HEK293T (cell line): ENCODE data around the gene ABCC8.

Experiments used
- CTCF ChIA-PET: fragments of 350-600 bp; formaldehyde crosslinking; extraction: SDS; loops from one replicate; lab custom pipeline; 2021; ENCODE audit warnings: antibody characterized with exemption, inconsistent platforms; lab: Yijun Ruan, JAX
- POLR2A ChIA-PET: fragments of 350-600 bp; formaldehyde crosslinking; extraction: SDS; loops from one replicate; lab custom pipeline; 2020; ENCODE audit warnings: antibody characterized with exemption, inconsistent platforms; lab: Yijun Ruan, JAX
- DNase-seq: peaks from one replicate; pipeline ENCODE4 v3.0.0; 2012; ENCODE audit warnings: mixed read lengths; ENCODE audit errors: extremely low spot score
- ARNT ChIP-seq: fragments of 450-650 bp; IDR thresholded peaks from 2 replicates; pipeline ENCODE4 v1.6.1; 2017; ENCODE audit warnings: mild to moderate bottlenecking
- BHLHE40 ChIP-seq: fragments of 450-650 bp; IDR thresholded peaks from 2 replicates; pipeline ENCODE4 v1.6.1; 2016; ENCODE audit warnings: mild to moderate bottlenecking, moderate library complexity, borderline replicate concordance
- CTBP1 ChIP-seq: fragments of 450-650 bp; IDR thresholded peaks from 2 replicates; pipeline ENCODE4 v1.6.1; 2016; ENCODE audit warnings: borderline replicate concordance
- FOXA1 ChIP-seq: fragments of 450-650 bp; IDR thresholded peaks from 2 replicates; pipeline ENCODE4 v1.6.1; 2016; ENCODE audit warnings: mild to moderate bottlenecking
- FOXK2 ChIP-seq: fragments of 450-650 bp; IDR thresholded peaks from 2 replicates; pipeline ENCODE4 v1.6.1; 2016; ENCODE audit warnings: mild to moderate bottlenecking
- FOXM1 ChIP-seq: fragments of 450-650 bp; IDR thresholded peaks from 2 replicates; pipeline ENCODE4 v1.6.1; 2017; ENCODE audit warnings: mild to moderate bottlenecking, borderline replicate concordance
- HDGF ChIP-seq: fragments of 450-650 bp; IDR thresholded peaks from 2 replicates; pipeline ENCODE4 v1.6.1; 2017; ENCODE audit warnings: antibody characterized with exemption, borderline replicate concordance
- L3MBTL2 ChIP-seq: fragments of 450-650 bp; conservative IDR thresholded peaks from 2 replicates; pipeline ENCODE4 v1.6.1; 2016; ENCODE audit warnings: mild to moderate bottlenecking
- LEF1 ChIP-seq: fragments of 450-650 bp; IDR thresholded peaks from 2 replicates; pipeline ENCODE4 v1.6.1; 2017; ENCODE audit warnings: mild to moderate bottlenecking, borderline replicate concordance
- NFRKB ChIP-seq: fragments of 450-650 bp; IDR thresholded peaks from 2 replicates; pipeline ENCODE4 v1.6.1; 2016; ENCODE audit warnings: mild to moderate bottlenecking, moderate library complexity
- SP1 ChIP-seq: fragments of 450-650 bp; IDR thresholded peaks from 2 replicates; pipeline ENCODE4 v1.6.1; 2017
- SUZ12 ChIP-seq: fragments of 450-650 bp; IDR thresholded peaks from 2 replicates; pipeline ENCODE4 v1.6.1; 2016; ENCODE audit warnings: mild to moderate bottlenecking
- TARDBP ChIP-seq: fragments of 450-650 bp; IDR thresholded peaks from 2 replicates; pipeline ENCODE4 v1.6.1; 2016
- ZNF384 ChIP-seq: fragments of 450-650 bp; IDR thresholded peaks from 2 replicates; pipeline ENCODE4 v1.6.1; 2016
- TF ChIP-seq, protein P1 (sequence below): fragments of 450-650 bp; IDR thresholded peaks from 2 replicates; pipeline ENCODE4 v1.6.1; 2016

Gene ABCC8

DNA sequence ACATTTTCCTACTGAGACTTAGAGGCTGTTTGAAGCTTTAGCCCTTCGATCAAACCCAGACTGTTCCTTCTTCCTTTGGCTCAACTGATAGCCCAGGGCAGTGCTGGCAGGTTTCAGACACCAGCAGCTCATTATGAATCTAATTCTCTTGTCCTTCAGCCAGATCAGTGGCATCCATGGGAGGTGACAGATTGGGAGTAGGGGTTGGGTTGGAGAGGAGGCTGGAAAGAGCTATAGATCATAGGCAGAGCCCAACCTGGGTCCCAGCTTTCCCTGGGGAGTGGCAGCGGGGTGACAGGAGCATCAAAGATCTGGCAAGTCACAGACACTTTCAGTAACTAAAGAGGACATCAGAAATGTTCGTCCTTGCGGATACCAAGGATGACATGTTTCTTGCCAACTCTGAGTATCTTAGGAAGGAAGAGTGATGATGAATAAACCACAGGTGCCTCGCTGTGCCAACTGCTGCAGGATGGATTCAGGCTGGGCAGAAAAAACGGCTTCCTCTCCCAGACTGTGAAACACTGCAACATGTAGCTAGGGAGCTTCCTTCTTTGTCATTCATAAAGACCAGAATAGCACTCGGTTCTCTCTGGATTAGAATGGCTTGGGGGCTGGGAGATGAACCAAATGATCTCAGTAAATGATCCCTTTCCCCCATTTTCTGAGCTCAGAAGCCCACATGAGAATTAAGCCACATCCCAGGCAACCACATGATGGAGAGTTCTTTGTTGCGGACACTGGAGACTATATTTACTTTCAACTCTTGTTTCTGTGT is 19.1 kb downstream of the ABCC8 start:
- CTCF ChIA-PET, result no interaction called here
- TF ChIP-seq, protein P1, sequence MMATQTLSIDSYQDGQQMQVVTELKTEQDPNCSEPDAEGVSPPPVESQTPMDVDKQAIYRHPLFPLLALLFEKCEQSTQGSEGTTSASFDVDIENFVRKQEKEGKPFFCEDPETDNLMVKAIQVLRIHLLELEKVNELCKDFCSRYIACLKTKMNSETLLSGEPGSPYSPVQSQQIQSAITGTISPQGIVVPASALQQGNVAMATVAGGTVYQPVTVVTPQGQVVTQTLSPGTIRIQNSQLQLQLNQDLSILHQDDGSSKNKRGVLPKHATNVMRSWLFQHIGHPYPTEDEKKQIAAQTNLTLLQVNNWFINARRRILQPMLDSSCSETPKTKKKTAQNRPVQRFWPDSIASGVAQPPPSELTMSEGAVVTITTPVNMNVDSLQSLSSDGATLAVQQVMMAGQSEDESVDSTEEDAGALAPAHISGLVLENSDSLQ, result no peak
- TF ChIP-seq LEF1 (no peak), L3MBTL2 (no peak), HDGF (no peak), NFRKB (no peak), ZNF384 (no peak), ARNT (no peak), FOXM1 (no peak), SUZ12 (no peak), FOXK2 (no peak)
- POLR2A ChIA-PET, result no interaction called here
- no peak for DNase-seq

DNA sequence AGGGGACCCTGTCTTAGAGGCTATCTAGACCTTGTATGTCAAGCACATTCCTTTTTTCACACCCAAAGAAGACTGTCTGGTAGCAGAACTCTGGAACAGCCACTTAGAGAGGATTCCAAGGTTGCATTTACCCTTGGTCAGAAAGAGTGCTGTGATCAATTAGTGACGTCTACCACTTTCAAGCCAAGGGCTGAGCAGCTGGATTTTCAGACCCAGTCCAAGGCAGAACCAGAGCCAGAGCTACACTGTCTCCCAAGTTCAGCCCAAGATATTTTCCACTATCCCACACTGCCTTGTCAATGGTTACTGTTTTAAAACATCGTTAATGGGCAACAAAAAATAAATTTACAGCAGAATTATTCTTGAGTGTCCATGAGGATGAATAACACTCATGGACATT is 24.0 kb downstream of the ABCC8 start:
- DNase-seq, result no peak
- no peak for TF ChIP-seq ZNF384
- ChIA-PET POLR2A (no interaction called here), CTCF (no interaction called here)

DNA sequence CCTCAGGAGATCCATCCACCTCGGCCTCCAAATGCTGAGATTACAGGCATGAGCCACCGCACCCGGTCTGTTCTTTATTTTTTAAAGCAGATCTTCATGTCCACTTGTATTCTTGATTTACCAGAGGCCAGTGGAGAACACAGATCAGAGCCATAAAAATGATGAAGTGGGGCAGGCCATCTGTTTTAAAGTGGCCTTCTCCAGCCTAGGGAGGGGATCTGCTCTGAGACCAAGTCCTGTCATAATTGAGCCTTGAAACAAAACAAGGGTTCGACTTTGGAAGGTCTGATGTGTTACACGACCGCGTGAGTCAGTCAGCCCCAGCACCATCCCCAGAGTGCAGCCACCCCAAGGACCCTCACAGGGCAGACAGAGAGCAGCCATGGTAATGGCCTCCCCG is 27.5 kb downstream of the ABCC8 start:
- TF ChIP-seq ZNF384 (no peak), FOXM1 (no peak), FOXK2 (no peak), SP1 (no peak), LEF1 (no peak), TARDBP (no peak), CTBP1 (no peak)
- ChIA-PET POLR2A (no interaction called here), CTCF (no interaction called here)
- no peak for DNase-seq

GRCh38 chr11:17446482-17446881 is 30.2 kb downstream of the ABCC8 start:
- TF ChIP-seq FOXK2 (no peak), FOXA1 (no peak), SUZ12 (no peak), SP1 (no peak), NFRKB (no peak), ARNT (no peak)
- CTCF ChIA-PET, result interaction anchor here (0.6 to 1.2 kb wide), 2 partner anchors 63 to 987 kb away, joined by 3 to 5 read pairs; no protein-coding TSS in a partner anchor
- POLR2A ChIA-PET, result no interaction called here
- DNase-seq, result no peak

DNA sequence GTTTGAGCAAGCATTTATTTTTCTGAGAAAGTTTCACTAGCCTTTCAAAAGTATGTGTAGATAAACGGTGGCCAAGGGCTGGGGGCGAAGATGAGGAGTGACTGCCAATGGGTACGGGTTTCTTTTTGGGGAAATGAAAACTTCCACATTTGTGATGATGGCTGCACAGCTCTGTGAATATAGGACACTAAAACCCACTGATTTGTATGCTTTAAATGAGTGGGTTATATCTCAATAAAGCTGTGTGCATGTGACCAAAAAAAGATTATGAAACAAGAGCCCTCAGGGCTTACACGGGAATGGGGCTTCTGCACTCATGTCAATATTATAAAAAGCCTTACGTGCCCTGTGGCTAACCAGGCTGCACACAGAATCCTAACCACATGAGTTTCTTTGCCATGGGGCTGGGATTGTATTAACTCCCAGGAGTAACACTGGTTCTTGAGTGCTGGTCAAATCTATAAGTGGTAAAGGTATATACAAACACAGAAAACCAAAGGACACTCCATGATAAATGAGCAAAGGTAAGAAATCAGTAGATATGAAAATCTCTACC is 31.3 kb downstream of the ABCC8 start:
- no peak for DNase-seq

DNA sequence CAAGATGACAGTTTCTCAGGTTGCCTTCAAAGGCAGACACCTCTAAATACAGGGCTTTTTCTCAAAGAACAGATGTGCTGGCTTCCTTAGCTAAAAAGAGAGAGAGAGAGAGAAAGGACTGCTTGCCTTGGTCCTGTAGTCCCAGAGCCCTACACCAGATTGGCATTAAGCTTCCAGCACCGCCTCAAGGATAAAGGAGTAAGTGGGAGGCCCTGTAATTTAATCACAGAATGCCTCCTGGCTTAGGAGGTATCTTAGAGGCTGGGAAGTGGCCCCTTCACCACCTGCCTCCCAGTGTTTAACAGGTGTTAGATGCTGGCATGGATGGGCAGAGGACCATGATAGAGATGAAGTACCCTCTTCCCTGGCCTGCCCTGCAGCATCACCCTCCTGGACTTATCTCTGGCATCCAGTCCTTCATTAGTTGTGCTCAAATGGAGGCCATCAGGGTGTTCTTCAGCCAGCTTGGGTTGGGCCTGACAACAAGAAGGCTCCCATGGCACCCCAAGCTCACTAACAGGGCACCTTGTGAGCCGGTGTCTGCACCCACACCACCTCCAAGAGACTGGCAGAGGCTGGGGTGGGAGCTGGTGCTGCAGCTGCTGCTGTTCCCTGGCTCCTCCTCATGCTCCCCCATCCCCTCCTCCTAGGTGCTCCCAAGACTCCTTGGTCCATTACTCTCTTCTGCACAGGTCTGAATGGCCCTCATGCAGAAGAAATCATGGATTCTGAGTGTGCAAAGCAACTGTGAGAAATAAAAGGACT is 32.5 kb downstream of the ABCC8 start:
- POLR2A ChIA-PET, result no interaction called here

More for the DNA sequence above, 31.3 kb downstream of the ABCC8 start:
- ChIA-PET CTCF (interaction anchor here (0.6 kb wide), 1 partner anchor 62 kb away, joined by 3 read pairs; no protein-coding TSS in a partner anchor), POLR2A (no interaction called here)
- no peak for TF ChIP-seq FOXM1
- TF ChIP-seq, protein P1, result no peak
- no peak for TF ChIP-seq FOXK2
- TF ChIP-seq ZNF384, result no peak
- no peak for TF ChIP-seq HDGF

GRCh38 chr11:17443423-17443822 is 33.2 kb downstream of the ABCC8 start:
- TF ChIP-seq SP1 (no peak), LEF1 (no peak), BHLHE40 (no peak)
- ChIA-PET CTCF (interaction anchor here (0.6 kb wide), 1 partner anchor 664 kb away, joined by 3 read pairs; no protein-coding TSS in a partner anchor), POLR2A (no interaction called here)
- no peak for DNase-seq

More for the DNA sequence above, 32.5 kb downstream of the ABCC8 start:
- TF ChIP-seq BHLHE40 (no peak), SP1 (no peak), L3MBTL2 (no peak)
- CTCF ChIA-PET, result no interaction called here
- no peak for DNase-seq

- DNase-seq, result no peak
- TF ChIP-seq LEF1, result no peak
- no peak for TF ChIP-seq CTBP1
- ChIA-PET POLR2A (no interaction called here), CTCF (interaction anchor here (0.6 kb wide), 1 partner anchor 663 kb away, joined by 3 read pairs; no protein-coding TSS in a partner anchor)
These were observed 33.6 kb downstream of the ABCC8 start for GRCh38 chr11:17443000-17443399.
